Central memory CD8-positive, alpha-beta T cell (primary cell): Measurements from ENCODE around the gene COL27A1.

Source experiments
- ATAC-seq: fragments of 150-1000 bp; cut with Tn5 transposase; replicated peaks from 2 replicates; pipeline ENCODE4 v1.10.0; 2022; ENCODE audit warnings: mild to moderate bottlenecking, moderate FRiP score, moderate number of reproducible peaks; ENCODE audit not compliant: poor library complexity, severe bottlenecking; ENCODE audit errors: extremely low read depth
- DNase-seq, 2 donors: peaks; one replicate each; pipeline ENCODE4 v3.0.0; 2021; ENCODE audit warnings: low spot score in 2 of 2
- H3K27ac Mint-ChIP-seq: one replicate; pipeline ENCODE4 v1.8.0; 2022; ENCODE audit warnings: low read depth, mild to moderate bottlenecking, moderate library complexity, mixed read lengths
- H3K27me3 Mint-ChIP-seq: one replicate; pipeline ENCODE4 v1.8.0; 2022; ENCODE audit warnings: mixed read lengths
- H3K36me3 Mint-ChIP-seq: one replicate; pipeline ENCODE4 v1.8.0; 2022; ENCODE audit warnings: mild to moderate bottlenecking, moderate library complexity, mixed read lengths; ENCODE audit not compliant: insufficient read depth
- H3K4me1 Mint-ChIP-seq: one replicate; pipeline ENCODE4 v1.8.0; 2022; ENCODE audit warnings: mixed read lengths
- H3K4me3 Mint-ChIP-seq: one replicate; pipeline ENCODE4 v1.8.0; 2022; ENCODE audit warnings: mild to moderate bottlenecking, moderate library complexity, mixed read lengths
- H3K9me3 Mint-ChIP-seq: one replicate; pipeline ENCODE4 v1.8.0; 2022; ENCODE audit warnings: mixed read lengths

The COL27A1 gene

GRCh38 chr9:114256827-114257328 lies 101.5 kb downstream of the COL27A1 start:
- Mint-ChIP-seq H3K9me3 (no peaks in the 10 kb centered on the region), H3K4me1 (no peaks in the 10 kb centered on the region), H3K27ac (no peak overlapping the region), H3K27me3 (peaks cover 26% of the 10 kb centered on the region), H3K36me3 (peaks cover 2% of the 10 kb centered on the region), H3K4me3 (no peak overlapping the region)
- ATAC-seq (no peak), DNase-seq (no peak)

GRCh38 chr9:114258218-114258617 lies 102.9 kb downstream of the COL27A1 start:
- ATAC-seq: no peak
- no peak overlapping the region for H3K27ac Mint-ChIP-seq
- H3K36me3 Mint-ChIP-seq: no peaks in the 10 kb centered on the region
- H3K9me3 Mint-ChIP-seq: no peaks in the 10 kb centered on the region
- peaks cover 16% of the 10 kb centered on the region for H3K27me3 Mint-ChIP-seq
- no peak overlapping the region for H3K4me3 Mint-ChIP-seq
- H3K4me1 Mint-ChIP-seq: no peaks in the 10 kb centered on the region
- DNase-seq: no peak

- Mint-ChIP-seq H3K9me3 (no peaks in the 10 kb centered on the region), H3K27me3 (peaks cover 15% of the 10 kb centered on the region), H3K4me1 (no peaks in the 10 kb centered on the region), H3K27ac (no peak overlapping the region), H3K4me3 (no peak overlapping the region), H3K36me3 (no peaks in the 10 kb centered on the region)
- DNase-seq (no peak), ATAC-seq (no peak)
Measured at GRCh38 chr9:114258866-114259797, 103.8 kb downstream of the COL27A1 start.

GRCh38 chr9:114259798-114260523 lies 104.6 kb downstream of the COL27A1 start:
- Mint-ChIP-seq H3K4me3 (no peak overlapping the region), H3K27ac (no peak overlapping the region), H3K36me3 (no peaks in the 10 kb centered on the region), H3K9me3 (no peaks in the 10 kb centered on the region), H3K4me1 (no peaks in the 10 kb centered on the region), H3K27me3 (peaks cover 13% of the 10 kb centered on the region)
- ATAC-seq (no peak), DNase-seq (no peak)

- ATAC-seq (no peak), DNase-seq (no peak)
- Mint-ChIP-seq H3K9me3 (no peaks in the 10 kb centered on the region), H3K27ac (no peak overlapping the region), H3K36me3 (no peaks in the 10 kb centered on the region), H3K4me1 (no peaks in the 10 kb centered on the region), H3K4me3 (no peak overlapping the region), H3K27me3 (peaks cover 24% of the 10 kb centered on the region)
Measured at GRCh38 chr9:114261026-114261425, 105.7 kb downstream of the COL27A1 start.

GRCh38 chr9:114261987-114262386 lies 106.7 kb downstream of the COL27A1 start:
- H3K27me3 Mint-ChIP-seq: peaks cover 33% of the 10 kb centered on the region
- H3K27ac Mint-ChIP-seq: no peak overlapping the region
- H3K9me3 Mint-ChIP-seq: no peaks in the 10 kb centered on the region
- ATAC-seq (no peak), DNase-seq (no peak)
- no peaks in the 10 kb centered on the region for H3K36me3 Mint-ChIP-seq
- H3K4me3 Mint-ChIP-seq: no peak overlapping the region
- no peaks in the 10 kb centered on the region for H3K4me1 Mint-ChIP-seq

- no peak for DNase-seq
- Mint-ChIP-seq H3K27ac (no peak overlapping the region), H3K9me3 (no peaks in the 10 kb centered on the region), H3K36me3 (no peaks in the 10 kb centered on the region), H3K4me1 (no peaks in the 10 kb centered on the region), H3K27me3 (peaks cover 44% of the 10 kb centered on the region), H3K4me3 (no peak overlapping the region)
- no peak for ATAC-seq
Measured at GRCh38 chr9:114263853-114264510, 108.6 kb downstream of the COL27A1 start.

- no peaks in the 10 kb centered on the region for H3K9me3 Mint-ChIP-seq
- no peak for ATAC-seq
- no peak overlapping the region for H3K27ac Mint-ChIP-seq
- H3K4me1 Mint-ChIP-seq: no peaks in the 10 kb centered on the region
- peaks cover 48% of the 10 kb centered on the region for H3K27me3 Mint-ChIP-seq
- H3K36me3 Mint-ChIP-seq: no peaks in the 10 kb centered on the region
- DNase-seq: no peak
- H3K4me3 Mint-ChIP-seq: no peak overlapping the region
Measured at GRCh38 chr9:114264806-114265550, 109.6 kb downstream of the COL27A1 start.

- no peaks in the 10 kb centered on the region for H3K36me3 Mint-ChIP-seq
- H3K4me1 Mint-ChIP-seq: peaks cover 4% of the 10 kb centered on the region
- ATAC-seq: no peak
- no peak for DNase-seq
- peaks cover 61% of the 10 kb centered on the region for H3K27me3 Mint-ChIP-seq
- no peaks in the 10 kb centered on the region for H3K9me3 Mint-ChIP-seq
- H3K4me3 Mint-ChIP-seq: no peak overlapping the region
- H3K27ac Mint-ChIP-seq: no peak overlapping the region
Measured at GRCh38 chr9:114266969-114267368, 111.6 kb downstream of the COL27A1 start.

GRCh38 chr9:114269023-114269422 lies 113.7 kb downstream of the COL27A1 start:
- no peak overlapping the region for H3K4me3 Mint-ChIP-seq
- no peak for ATAC-seq
- no peak for DNase-seq
- H3K9me3 Mint-ChIP-seq: no peaks in the 10 kb centered on the region
- peaks cover 64% of the 10 kb centered on the region for H3K27me3 Mint-ChIP-seq
- no peaks in the 10 kb centered on the region for H3K36me3 Mint-ChIP-seq
- H3K4me1 Mint-ChIP-seq: peaks cover 5% of the 10 kb centered on the region
- H3K27ac Mint-ChIP-seq: no peak overlapping the region

- Mint-ChIP-seq H3K4me3 (no peak overlapping the region), H3K36me3 (no peaks in the 10 kb centered on the region), H3K27ac (no peak overlapping the region), H3K27me3 (peaks cover 55% of the 10 kb centered on the region), H3K4me1 (peaks cover 5% of the 10 kb centered on the region), H3K9me3 (no peaks in the 10 kb centered on the region)
- no peak for DNase-seq
- no peak for ATAC-seq
Measured at GRCh38 chr9:114270120-114270975, 115.0 kb downstream of the COL27A1 start.
